PC-9 (cell line): ENCODE data around the gene STING1.

Experiments used
- CTCF ChIP-seq: fragments of 200-600 bp; sonication (generic); conservative IDR thresholded peaks from 2 replicates; pipeline ENCODE4 v1.6.1; 2017; ENCODE audit warnings: mixed run types, antibody characterized with exemption, mild to moderate bottlenecking, moderate library complexity
- EZH2 ChIP-seq: fragments of 200-600 bp; sonication (generic); IDR thresholded peaks from 2 replicates; pipeline ENCODE4 v1.8.0; 2017; ENCODE audit warnings: antibody characterized with exemption, low read depth

GRCh38 chr5:139438707-139439012 lies 43.9 kb downstream of the STING1 start:
- no peak for TF ChIP-seq CTCF
- TF ChIP-seq EZH2 = no peak
